Stimulated activated CD8-positive, alpha-beta memory T cell treated with anti-CD3 and anti-CD28 coated beads, Interleukin-12 subunit alpha, Interleukin-12 subunit beta, amount 100 ng/mL, for 1 hour (primary cell): ENCODE data around the gene IFT122.

Experiments
- DNase-seq: peaks from one replicate; pipeline ENCODE4 v3.0.0-alpha.2; 2020; ENCODE audit warnings: low read depth

The IFT122 gene

GRCh38 chr3:129441215-129441614 is 1.2 kb downstream of the IFT122 start:
- DNase-seq: no peak

- no peak for DNase-seq
These were observed 1.8 kb downstream of the IFT122 start for GRCh38 chr3:129441782-129442181.

GRCh38 chr3:129442486-129442885 is 2.5 kb downstream of the IFT122 start:
- DNase-seq: no peak

GRCh38 chr3:129442947-129443346 is 2.9 kb downstream of the IFT122 start:
- no peak for DNase-seq

- DNase-seq: no peak
These were observed 5.4 kb downstream of the IFT122 start for GRCh38 chr3:129445471-129445870.

GRCh38 chr3:129446926-129447325 is 6.9 kb downstream of the IFT122 start:
- DNase-seq: no peak

- DNase-seq: no peak
These were observed 8.3 kb downstream of the IFT122 start for GRCh38 chr3:129448186-129448895.

- DNase-seq: no peak
These were observed 9.5 kb downstream of the IFT122 start for GRCh38 chr3:129449279-129450115.

- no peak for DNase-seq
These were observed 13.7 kb downstream of the IFT122 start for GRCh38 chr3:129453732-129454131.

- DNase-seq: no peak
These were observed 20.1 kb downstream of the IFT122 start for GRCh38 chr3:129460155-129460554.

GRCh38 chr3:129460572-129460971 is 20.5 kb downstream of the IFT122 start:
- no peak for DNase-seq

GRCh38 chr3:129461022-129461421 is 21.0 kb downstream of the IFT122 start:
- no peak for DNase-seq

GRCh38 chr3:129461461-129462146 is 21.6 kb downstream of the IFT122 start:
- no peak for DNase-seq

- no peak for DNase-seq
These were observed 22.4 kb downstream of the IFT122 start for GRCh38 chr3:129462361-129462968.

GRCh38 chr3:129463094-129463493 is 23.1 kb downstream of the IFT122 start:
- DNase-seq: no peak

GRCh38 chr3:129463716-129464115 is 23.7 kb downstream of the IFT122 start:
- no peak for DNase-seq

- DNase-seq: no peak
These were observed 27.9 kb downstream of the IFT122 start for GRCh38 chr3:129467932-129468331.

GRCh38 chr3:129469026-129469425 is 29.0 kb downstream of the IFT122 start:
- no peak for DNase-seq

GRCh38 chr3:129470861-129471260 is 30.8 kb downstream of the IFT122 start:
- no peak for DNase-seq

- DNase-seq: no peak
These were observed 33.2 kb downstream of the IFT122 start for GRCh38 chr3:129473067-129473768.

GRCh38 chr3:129473769-129474152 is 33.7 kb downstream of the IFT122 start:
- no peak for DNase-seq
